ENCODE results near the gene RTN1. TPM values are rescaled to one million over a fixed set of nuclear protein-coding genes. Genes with fewer than 3 reads are reported as not detected.

RTN1 gene
- total RNA-seq, 2 donors from 2014 or later, result 0.84 to 4.7 TPM

- H3K27me3 ChIP-seq, result no peaks in the 10 kb centered on the region
- no peak overlapping the region for H3K9ac ChIP-seq (ENCODE audit: low read depth in 2 of 2, low read length in 2 of 2)
- no peaks in the 10 kb centered on the region for H3K9me3 ChIP-seq
- no peak overlapping the region for H3K4me3 ChIP-seq
- no peak for TF ChIP-seq CTCF (IDR thresholded peaks at IDR 0.05)
- DNase-seq, result no peak
- H3K36me3 ChIP-seq, result no peaks in the 10 kb centered on the region
- no peak overlapping the region for H3K27ac ChIP-seq
- H3K4me1 ChIP-seq, result no peaks in the 10 kb centered on the region
- intact Hi-C loops (cut with DNase I), result no loop called here
These were observed 40.2 kb downstream of the RTN1 start for GRCh38 chr14:59830338-59830734.

GRCh38 chr14:59829469-59830337, 40.9 kb downstream of the RTN1 start:
- Histone ChIP-seq H3K9me3 (no peaks in the 10 kb centered on the region), H3K4me3 (no peak overlapping the region), H3K4me1 (no peaks in the 10 kb centered on the region), H3K27ac (no peak overlapping the region), H3K9ac (ENCODE audit: low read depth in 2 of 2, low read length in 2 of 2) (no peak overlapping the region), H3K27me3 (no peaks in the 10 kb centered on the region), H3K36me3 (no peaks in the 10 kb centered on the region)
- no peak for TF ChIP-seq CTCF (IDR thresholded peaks at IDR 0.05)
- DNase-seq, result no peak
- intact Hi-C loops (cut with DNase I), result no loop called here

GRCh38 chr14:59828276-59828675, 42.3 kb downstream of the RTN1 start:
- Histone ChIP-seq H3K9ac (ENCODE audit: low read depth in 2 of 2, low read length in 2 of 2) (no peak overlapping the region), H3K4me3 (no peak overlapping the region), H3K36me3 (no peaks in the 10 kb centered on the region), H3K27me3 (no peaks in the 10 kb centered on the region), H3K4me1 (no peaks in the 10 kb centered on the region), H3K27ac (no peak overlapping the region), H3K9me3 (no peaks in the 10 kb centered on the region)
- intact Hi-C loops (cut with DNase I), result no loop called here
- no peak for TF ChIP-seq CTCF (IDR thresholded peaks at IDR 0.05)
- DNase-seq, result no peak

- no peak for DNase-seq
- Histone ChIP-seq H3K27ac (no peak overlapping the region), H3K36me3 (no peaks in the 10 kb centered on the region), H3K4me3 (no peak overlapping the region), H3K27me3 (no peaks in the 10 kb centered on the region), H3K4me1 (no peaks in the 10 kb centered on the region), H3K9me3 (no peaks in the 10 kb centered on the region), H3K9ac (ENCODE audit: low read depth in 2 of 2, low read length in 2 of 2) (no peak overlapping the region)
- intact Hi-C loops (cut with DNase I), result no loop called here
- TF ChIP-seq CTCF (IDR thresholded peaks at IDR 0.05), result no peak
These were observed 43.2 kb downstream of the RTN1 start for GRCh38 chr14:59827401-59827800.

DNA sequence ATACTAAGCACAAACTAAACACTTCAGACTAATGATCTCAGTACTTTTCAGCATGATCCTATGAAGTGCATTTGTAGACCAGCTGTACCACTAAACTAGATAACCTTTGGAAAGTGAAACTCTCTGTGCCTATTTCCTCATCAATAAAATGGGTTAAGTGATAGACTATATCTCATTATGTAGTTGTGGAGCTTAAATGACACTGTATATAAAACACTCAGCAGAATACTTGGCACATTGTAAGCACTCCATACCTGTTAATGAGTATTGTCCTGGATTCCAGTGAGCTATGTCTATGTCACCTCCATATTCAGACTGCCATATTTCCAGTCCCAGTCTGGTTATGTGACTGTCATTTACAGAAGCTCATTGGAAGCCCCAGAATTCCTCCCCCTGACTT, 44.4 kb downstream of the RTN1 start:
- DNase-seq, result no peak
- Histone ChIP-seq H3K27ac (no peak overlapping the region), H3K36me3 (no peaks in the 10 kb centered on the region), H3K4me1 (no peaks in the 10 kb centered on the region), H3K9ac (ENCODE audit: low read depth in 2 of 2, low read length in 2 of 2) (no peak overlapping the region), H3K9me3 (no peaks in the 10 kb centered on the region), H3K27me3 (no peaks in the 10 kb centered on the region), H3K4me3 (no peak overlapping the region)
- TF ChIP-seq CTCF (IDR thresholded peaks at IDR 0.05), result no peak
- intact Hi-C loops (cut with DNase I), result no loop called here
